Endothelial cell of umbilical vein (primary cell): ENCODE data around the gene TMSB10.

Experiments
- FOS ChIP-seq: IDR thresholded peaks from 2 replicates; pipeline ENCODE4 v1.6.1; 2011; ENCODE audit warnings: mild to moderate bottlenecking, low read length, moderate library complexity, borderline replicate concordance; ENCODE audit not compliant: insufficient read depth
- POLR2A ChIP-seq: IDR thresholded peaks from 2 replicates; pipeline ENCODE4 v1.6.1; 2012; ENCODE audit warnings: low read depth, mild to moderate bottlenecking, control low read depth, low read length
- POLR2AphosphoS5 ChIP-seq: IDR thresholded peaks from 2 replicates; pipeline ENCODE4 v1.6.1; 2012; ENCODE audit warnings: low read depth, mild to moderate bottlenecking, control low read depth, low read length, moderate library complexity; ENCODE audit not compliant: insufficient read depth
- TF ChIP-seq, protein P1 (sequence below), 2 donors: IDR thresholded peaks; 1 replicate in 1 of 2; 2 replicates in 1 of 2; pipeline ENCODE4 v1.5.1; 2011; ENCODE audit warnings: low read length in 2 of 2, mild to moderate bottlenecking in 2 of 2, moderate library complexity in 2 of 2, control low read depth in 1 of 2, inconsistent platforms in 1 of 2, low read depth in 1 of 2; ENCODE audit not compliant: insufficient read depth in 1 of 2; ENCODE audit errors: extremely low read depth in 1 of 2

- TF ChIP-seq, protein P1, sequence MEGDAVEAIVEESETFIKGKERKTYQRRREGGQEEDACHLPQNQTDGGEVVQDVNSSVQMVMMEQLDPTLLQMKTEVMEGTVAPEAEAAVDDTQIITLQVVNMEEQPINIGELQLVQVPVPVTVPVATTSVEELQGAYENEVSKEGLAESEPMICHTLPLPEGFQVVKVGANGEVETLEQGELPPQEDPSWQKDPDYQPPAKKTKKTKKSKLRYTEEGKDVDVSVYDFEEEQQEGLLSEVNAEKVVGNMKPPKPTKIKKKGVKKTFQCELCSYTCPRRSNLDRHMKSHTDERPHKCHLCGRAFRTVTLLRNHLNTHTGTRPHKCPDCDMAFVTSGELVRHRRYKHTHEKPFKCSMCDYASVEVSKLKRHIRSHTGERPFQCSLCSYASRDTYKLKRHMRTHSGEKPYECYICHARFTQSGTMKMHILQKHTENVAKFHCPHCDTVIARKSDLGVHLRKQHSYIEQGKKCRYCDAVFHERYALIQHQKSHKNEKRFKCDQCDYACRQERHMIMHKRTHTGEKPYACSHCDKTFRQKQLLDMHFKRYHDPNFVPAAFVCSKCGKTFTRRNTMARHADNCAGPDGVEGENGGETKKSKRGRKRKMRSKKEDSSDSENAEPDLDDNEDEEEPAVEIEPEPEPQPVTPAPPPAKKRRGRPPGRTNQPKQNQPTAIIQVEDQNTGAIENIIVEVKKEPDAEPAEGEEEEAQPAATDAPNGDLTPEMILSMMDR (IDR thresholded peaks at IDR 0.05; ENCODE audit: extremely low read depth in 1 of 2, insufficient read depth in 1 of 2, low read depth in 1 of 2, low read length in 2 of 2), result peak in 1 of 2 donors; percentile 2
- TF ChIP-seq POLR2AphosphoS5 (no peak), POLR2A (no peak), FOS (no peak)
Measured at GRCh38 chr2:84882414-84882738, 23.1 kb upstream of the TMSB10 start.
